K562 (cell line): ENCODE data around the gene XPNPEP3. TPM values are rescaled to one million over a fixed set of nuclear protein-coding genes. Genes with fewer than 3 reads are reported as not detected.

Experiments used
- ATF4 ChIP-seq: fragments of 450-650 bp; formaldehyde crosslinking; IDR thresholded peaks from 2 replicates; pipeline ENCODE4 v1.4.0; 2022; ENCODE audit warnings: mild to moderate bottlenecking, moderate library complexity
- BACH1 ChIP-seq: fragments of 200-800 bp; sonication (Bioruptor generic); IDR thresholded peaks from 2 replicates; pipeline ENCODE4 v1.6.1; 2016; ENCODE audit warnings: missing genetic modification characterization, missing compliant biosample characterization
- CLOCK ChIP-seq: fragments of 250-450 bp; sonication (Bioruptor Pico); IDR thresholded peaks from 2 replicates; pipeline ENCODE4 v1.4.0; 2020; ENCODE audit warnings: mild to moderate bottlenecking, moderate library complexity, borderline replicate concordance
- GTF2A2 ChIP-seq: IDR thresholded peaks from 2 replicates; pipeline ENCODE4 v1.6.1; 2016; ENCODE audit warnings: mild to moderate bottlenecking, missing genetic modification characterization, missing compliant biosample characterization
- IRF1 ChIP-seq: sonication (generic); formaldehyde crosslinking; IDR thresholded peaks from 2 replicates; pipeline ENCODE4 v1.8.0; 2022; ENCODE audit warnings: missing genetic modification reagents, mild to moderate bottlenecking, borderline replicate concordance
- JUND ChIP-seq, 2 experiments: IDR thresholded peaks; 2 replicates in 1 of 2; 3 replicates in 1 of 2; pipeline ENCODE4 v1.6.1; 2011; ENCODE audit warnings: borderline replicate concordance in 2 of 2, low read depth in 2 of 2, low read length in 2 of 2, improper control_type of control experiment in 1 of 2, missing biosample characterization in 1 of 2, missing genetic modification characterization in 1 of 2, missing genetic modification reagents in 1 of 2
- NCOA1 ChIP-seq: fragments of 450-650 bp; IDR thresholded peaks from 2 replicates; pipeline ENCODE4 v1.6.1; 2016; ENCODE audit warnings: low read depth
- NFE2 ChIP-seq: IDR thresholded peaks from 2 replicates; pipeline ENCODE4 v1.6.1; 2014; ENCODE audit warnings: antibody characterized with exemption, low read depth
- PREB ChIP-seq: sonication (generic); formaldehyde crosslinking; IDR thresholded peaks from 2 replicates; pipeline ENCODE4 v1.8.1; 2023; ENCODE audit warnings: mild to moderate bottlenecking, missing genetic modification reagents
- RBBP5 ChIP-seq: fragments of 200-600 bp; sonication (generic); IDR thresholded peaks from 2 replicates; pipeline ENCODE4 v1.6.1; 2012; ENCODE audit warnings: borderline replicate concordance, mild to moderate bottlenecking, low read length, control low read depth, inconsistent platforms; ENCODE audit not compliant: insufficient read depth, poor library complexity, severe bottlenecking
- SMAD4 ChIP-seq: fragments of 250-450 bp; sonication (Bioruptor Pico); conservative IDR thresholded peaks from 2 replicates; pipeline ENCODE4 v1.8.0; 2021; ENCODE audit warnings: inconsistent platforms, mild to moderate bottlenecking, moderate library complexity
- ZFP36 ChIP-seq: fragments of 150-350 bp; IDR thresholded peaks from 2 replicates; pipeline ENCODE4 v1.6.1; 2018; ENCODE audit warnings: low read length, low read depth; ENCODE audit not compliant: partially characterized antibody
- ZNF316 ChIP-seq: fragments of 450-650 bp; IDR thresholded peaks from 2 replicates; pipeline ENCODE4 v1.6.1; 2016
- ZNF384 ChIP-seq: IDR thresholded peaks from 2 replicates; pipeline ENCODE4 v1.6.1; 2012; ENCODE audit warnings: low read depth, low read length, improper control_type of control experiment
- ZNF583 ChIP-seq: fragments of 250-450 bp; sonication (Bioruptor Pico); IDR thresholded peaks from 2 replicates; pipeline ENCODE4 v1.4.0; 2020
- polyA plus RNA-seq, 8 experiments: library from polyadenylated mRNA; depleted of rRNA in 4 of 8; stranded (reverse) in 5 of 8; unstranded in 3 of 8; fragments of >200 nt; fragmentation: Nextera tagmentation in 2 of 8; fragmentation: Illumina TruSeq in 1 of 8; extraction: Ambion mirVana in 2 of 8; extraction: Trizol in 1 of 8; gene quantifications; 2 replicates each; pipeline versions ENCODE4 v1.2.1 to v1.2.3, GENCODE V29; 2011 to 2014; ENCODE audit warnings: inconsistent platforms in 1 of 8, missing spikeins in 1 of 8
- total RNA-seq, 7 experiments: library from RNA; depleted of rRNA in 6 of 7; stranded (reverse); fragments of >200 nt in 6 of 7; fragmentation: Illumina TruSeq in 2 of 7; extraction: Trizol in 2 of 7; gene quantifications; 2 replicates each; pipeline versions ENCODE4 v1.2.1 to v1.2.3, GENCODE V29; 2011 to 2021; ENCODE audit warnings: low replicate concordance in 1 of 7

Gene XPNPEP3
- total and polyA plus RNA-seq, 9 of the 15 experiments (the other 6 are each of a cell fraction or from before 2014, with no cell fraction given), result 9.1 to 22.6 (median 15.6) TPM

- TF ChIP-seq ATF4 (CRISPR knock-in tag) (no peak), BACH1 (tag) (peak; percentile 44; the same call in 1 of the 2 replicates), ZNF384 (0 out of 2 replicates have a peak, but pooled peaks have one; percentile 27), NCOA1 (no peak), IRF1 (CRISPR knock-in tag) (no peak), JUND (IDR thresholded peaks at IDR 0.05; ENCODE audit: borderline replicate concordance, low read depth, low read length) (peak; percentile 53), JUND (tag; IDR thresholded peaks at IDR 0.05; ENCODE audit: borderline replicate concordance, low read depth, low read length) (no peak), NFE2 (peak; percentile 86), GTF2A2 (no peak), RBBP5 (no peak), ZFP36 (no peak), ZNF583 (CRISPR knock-in tag) (no peak), SMAD4 (CRISPR knock-in tag) (no peak), ZNF316 (peak; percentile 99), PREB (no peak), CLOCK (CRISPR knock-in tag) (no peak)
Observed at GRCh38 chr22:40898850-40899357, 42.0 kb downstream of the XPNPEP3 start (continued).
